H9 (cell line): ENCODE measurements around the gene TAS1R1. TPM values are rescaled to one million over a fixed set of nuclear protein-coding genes. Genes with fewer than 3 reads are reported as not detected.
"Not testable (repeated sequence)": the region's sequence is repeated elsewhere in the genome, so short reads cannot be mapped to it uniquely, and the experiment has no call there.

ENCODE experiments used
- DNase-seq: peaks from one replicate; pipeline ENCODE4 v3.0.0-alpha.2; 2017
- H2AFZ ChIP-seq: one replicate; pipeline ENCODE4 v1.6.1; 2013; ENCODE audit warnings: mild to moderate bottlenecking, low read length, control low read depth, moderate library complexity
- H2AK5ac ChIP-seq: 2 replicates; pipeline ENCODE4 v1.6.1; 2013; ENCODE audit warnings: low read length, control low read depth, mixed read lengths; ENCODE audit not compliant: insufficient read length
- H2BK120ac ChIP-seq: one replicate; pipeline ENCODE4 v1.6.1; 2013; ENCODE audit warnings: low read depth, mild to moderate bottlenecking, low read length, control low read depth, inconsistent platforms; ENCODE audit not compliant: poor library complexity, severe bottlenecking
- H2BK12ac ChIP-seq: 2 replicates; pipeline ENCODE4 v1.6.1; 2013; ENCODE audit warnings: low read length, control low read depth, mixed read lengths, low read depth; ENCODE audit not compliant: insufficient read length
- H2BK15ac ChIP-seq: 2 replicates; pipeline ENCODE4 v1.6.1; 2013; ENCODE audit warnings: low read depth, low read length, control low read depth
- H2BK20ac ChIP-seq: one replicate; pipeline ENCODE4 v1.6.1; 2013; ENCODE audit warnings: low read depth, mild to moderate bottlenecking, low read length, control low read depth, inconsistent platforms; ENCODE audit not compliant: poor library complexity, severe bottlenecking
- H2BK5ac ChIP-seq: 2 replicates; pipeline ENCODE4 v1.6.1; 2013; ENCODE audit warnings: low read length, control low read depth, mixed read lengths; ENCODE audit not compliant: insufficient read length
- H3K14ac ChIP-seq: 2 replicates; pipeline ENCODE4 v1.6.1; 2013; ENCODE audit warnings: low read length, control low read depth; ENCODE audit not compliant: insufficient read depth
- H3K18ac ChIP-seq: 2 replicates; pipeline ENCODE4 v1.6.1; 2013; ENCODE audit warnings: low read depth, mild to moderate bottlenecking, mixed read lengths, low read length, control low read depth; ENCODE audit not compliant: insufficient read length
- H3K23ac ChIP-seq: 2 replicates; pipeline ENCODE4 v1.6.1; 2013; ENCODE audit warnings: low read length, control low read depth, mixed read lengths, low read depth; ENCODE audit not compliant: insufficient read length
- H3K23me2 ChIP-seq: 2 replicates; pipeline ENCODE4 v1.6.1; 2013; ENCODE audit warnings: low read depth, mild to moderate bottlenecking, mixed read lengths, low read length, control low read depth; ENCODE audit not compliant: insufficient read length, poor library complexity, severe bottlenecking
- H3K27ac ChIP-seq: 2 replicates; pipeline ENCODE4 v1.5.1; 2013; ENCODE audit warnings: low read length, control low read depth, mixed read lengths, low read depth; ENCODE audit not compliant: insufficient read length
- H3K27me3 ChIP-seq: 2 replicates; pipeline ENCODE4 v1.6.1; 2013; ENCODE audit warnings: low read length, control low read depth, inconsistent platforms; ENCODE audit not compliant: insufficient read depth
- H3K4ac ChIP-seq: 2 replicates; pipeline ENCODE4 v1.6.1; 2013; ENCODE audit warnings: low read depth, mild to moderate bottlenecking, control low read depth, inconsistent platforms, low read length, moderate library complexity
- H3K4me1 ChIP-seq: 2 replicates; pipeline ENCODE4 v1.6.1; 2013; ENCODE audit warnings: low read length, control low read depth, inconsistent platforms; ENCODE audit not compliant: insufficient read depth
- H3K4me2 ChIP-seq: 2 replicates; pipeline ENCODE4 v1.6.1; 2013; ENCODE audit warnings: low read length, control low read depth, mixed read lengths; ENCODE audit not compliant: insufficient read length, insufficient read depth
- H3K56ac ChIP-seq: 2 replicates; pipeline ENCODE4 v1.6.1; 2013; ENCODE audit warnings: low read depth, mild to moderate bottlenecking, mixed read lengths, low read length, control low read depth; ENCODE audit not compliant: insufficient read length
- H3K79me1 ChIP-seq: 2 replicates; pipeline ENCODE4 v1.6.1; 2013; ENCODE audit warnings: low read depth, mild to moderate bottlenecking, moderate library complexity, low read length, control low read depth, inconsistent platforms; ENCODE audit not compliant: insufficient read depth, poor library complexity, severe bottlenecking
- H3K79me2 ChIP-seq: 2 replicates; pipeline ENCODE4 v1.6.1; 2013; ENCODE audit warnings: low read length, control low read depth, inconsistent platforms; ENCODE audit not compliant: insufficient read depth
- H3K9ac ChIP-seq: 2 replicates; pipeline ENCODE4 v1.6.1; 2013; ENCODE audit warnings: low read length, control low read depth, mixed read lengths; ENCODE audit not compliant: insufficient read length; ENCODE audit errors: extremely low read depth
- H3K9me3 ChIP-seq: one replicate; pipeline ENCODE4 v1.6.1; 2013; ENCODE audit warnings: low read depth, low read length, inconsistent platforms; ENCODE audit not compliant: control insufficient read depth
- H3T11ph ChIP-seq: one replicate; pipeline ENCODE4 v1.6.1; 2013; ENCODE audit warnings: mild to moderate bottlenecking, low read length, control low read depth, inconsistent platforms
- H4K20me1 ChIP-seq: one replicate; pipeline ENCODE4 v1.6.1; 2013; ENCODE audit not compliant: control insufficient read depth, insufficient read length, insufficient read depth
- H4K5ac ChIP-seq: 2 replicates; pipeline ENCODE4 v1.6.1; 2013; ENCODE audit warnings: low read depth, mild to moderate bottlenecking, mixed read lengths, low read length, control low read depth; ENCODE audit not compliant: insufficient read length
- H4K8ac ChIP-seq: replicated peaks from 2 replicates; pipeline ENCODE4 v1.6.1; 2013; ENCODE audit warnings: low read length, control low read depth, mixed read lengths, low read depth; ENCODE audit not compliant: insufficient read length
- H4K91ac ChIP-seq: 2 replicates; pipeline ENCODE4 v1.6.1; 2013; ENCODE audit warnings: low read depth, mild to moderate bottlenecking, moderate library complexity, mixed read lengths, low read length, control low read depth; ENCODE audit not compliant: insufficient read length
- H3K27ac Mint-ChIP-seq, 3 experiments: 2 replicates in 2 of 3; 3 replicates in 1 of 3; pipeline ENCODE4 v1.8.0; 2020 to 2021; ENCODE audit warnings: mixed read lengths in 3 of 3, mild to moderate bottlenecking in 1 of 3, moderate library complexity in 1 of 3
- H3K27me3 Mint-ChIP-seq: 2 replicates; pipeline ENCODE4 v1.8.0; 2021; ENCODE audit warnings: low read depth, mild to moderate bottlenecking, moderate library complexity, mixed read lengths
- H3K36me3 Mint-ChIP-seq, 3 experiments: 2 replicates in 2 of 3; 3 replicates in 1 of 3; pipeline ENCODE4 v1.8.0; 2020 to 2021; ENCODE audit warnings: low read depth in 3 of 3, mixed read lengths in 3 of 3; ENCODE audit not compliant: insufficient read depth in 1 of 3
- H3K4me1 Mint-ChIP-seq, 2 experiments: 2 replicates each; pipeline ENCODE4 v1.8.0; 2020; ENCODE audit warnings: mixed read lengths in 2 of 2
- H3K4me3 Mint-ChIP-seq, 2 experiments: 2 replicates in 1 of 2; 3 replicates in 1 of 2; pipeline ENCODE4 v1.8.0; 2020 to 2021; ENCODE audit warnings: mild to moderate bottlenecking in 2 of 2, mixed read lengths in 2 of 2, moderate library complexity in 1 of 2
- H3K9me3 Mint-ChIP-seq, 2 experiments: 2 replicates in 1 of 2; 3 replicates in 1 of 2; pipeline ENCODE4 v1.8.0; 2020; ENCODE audit warnings: mild to moderate bottlenecking in 2 of 2, mixed read lengths in 2 of 2, moderate library complexity in 1 of 2
- WGBS: extraction: QIAGEN DNeasy Blood & Tissue Kit; methylation state at CpG from one replicate; pipeline ENCODE4 v1.1.7; 2013; ENCODE audit warnings: missing lambda C conversion rate, low lambda C conversion rate, mixed read lengths; ENCODE audit not compliant: insufficient read length; ENCODE audit errors: extremely low coverage; 5-methylcytosine and 5-hydroxymethylcytosine counted together
- total RNA-seq: library from RNA; stranded (reverse); gene quantifications from 2 replicates; pipeline ENCODE4 v1.2.1, GENCODE V29; 2021
- TF ChIP-seq, protein P1 (sequence below): fragments of 200-600 bp; sonication (generic); conservative IDR thresholded peaks from 3 replicates; pipeline ENCODE4 v1.8.0; 2021; ENCODE audit warnings: antibody characterized with exemption, mild to moderate bottlenecking

Gene TAS1R1
- total RNA-seq, 1 experiment from 2014 or later, result not detected

DNA sequence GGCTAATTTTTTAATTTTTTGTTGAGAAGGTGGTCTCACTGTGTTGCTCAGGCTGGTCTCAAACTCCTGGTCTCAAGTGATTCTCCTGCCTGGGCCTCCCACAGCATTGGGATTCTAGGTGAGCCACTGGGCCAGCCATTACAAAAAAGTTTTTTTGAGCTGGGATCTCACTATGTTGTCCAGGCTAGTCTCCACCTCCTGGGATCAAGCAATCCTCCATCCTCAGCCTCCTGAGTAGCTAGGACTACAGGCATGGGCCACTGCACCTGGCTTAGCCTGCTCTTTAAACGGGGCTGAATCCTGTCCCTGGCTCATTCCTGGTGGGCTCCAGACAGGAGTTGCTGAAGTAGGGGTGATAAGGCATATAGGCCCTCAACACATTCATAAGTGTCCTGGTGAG lies 2.5 kb downstream of the TAS1R1 start:
- Mint-ChIP-seq H3K36me3 (peaks cover 0 to 4% (median 3%) of the 10 kb centered on the region in 3 experiments; a peak in 3 of 7 replicates), H3K9me3 (peaks cover 4% of the 10 kb centered on the region in 2 experiments; a peak in 3 of 5 replicates)

DNA sequence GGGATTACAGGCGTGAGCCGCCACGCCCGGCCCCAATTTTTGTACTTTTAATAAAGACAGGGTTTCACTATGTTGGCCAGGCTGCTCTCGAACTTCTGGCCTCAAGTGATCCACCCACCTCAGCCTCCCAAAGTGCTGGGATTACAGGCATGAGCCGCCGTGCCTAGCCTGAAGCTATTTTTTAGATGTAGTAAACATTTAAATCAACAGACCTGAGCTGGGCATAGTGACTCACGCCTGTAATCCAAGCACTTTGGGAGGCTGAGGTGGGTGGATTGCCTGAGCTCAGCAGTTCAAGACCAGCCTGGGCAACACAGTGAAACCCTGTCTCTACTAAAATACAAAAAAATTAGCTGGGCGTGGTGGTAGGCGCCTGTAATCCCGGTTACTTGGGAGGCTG lies 4.1 kb downstream of the TAS1R1 start:
- not testable (repeated sequence) for H3K9ac ChIP-seq, H3K9me3 Mint-ChIP-seq, H3K79me2 ChIP-seq, H4K20me1 ChIP-seq, H4K91ac ChIP-seq, H2AFZ ChIP-seq, H3K9me3 ChIP-seq, H3K4me1 ChIP-seq, DNase-seq, H3K4me3 Mint-ChIP-seq, H3K27ac ChIP-seq, H2BK12ac ChIP-seq, H2BK120ac ChIP-seq, H3K36me3 Mint-ChIP-seq, H2BK5ac ChIP-seq, H3T11ph ChIP-seq, H3K23me2 ChIP-seq, H3K27me3 Mint-ChIP-seq, H3K14ac ChIP-seq, H3K18ac ChIP-seq, H3K23ac ChIP-seq, H3K27me3 ChIP-seq, H3K56ac ChIP-seq, H4K5ac ChIP-seq, H3K4me2 ChIP-seq, H3K79me1 ChIP-seq, H3K27ac Mint-ChIP-seq, H3K4ac ChIP-seq, H2BK20ac ChIP-seq, H4K8ac ChIP-seq, H2BK15ac ChIP-seq, H2AK5ac ChIP-seq, H3K4me1 Mint-ChIP-seq
- no CpG with 5 or more reads among the region's 11 CpGs for WGBS

More for the DNA sequence above, 2.5 kb downstream of the TAS1R1 start:
- H2BK12ac ChIP-seq, result no peak overlapping the region
- H2BK120ac ChIP-seq, result no peak overlapping the region
- no peak overlapping the region for H4K8ac ChIP-seq
- H2BK5ac ChIP-seq, result no peak overlapping the region
- peaks cover 6% of the 10 kb centered on the region for H3K23me2 ChIP-seq
- H3K4me3 Mint-ChIP-seq, result no peak overlapping the region
- DNase-seq, result no peak
- TF ChIP-seq, protein P1, sequence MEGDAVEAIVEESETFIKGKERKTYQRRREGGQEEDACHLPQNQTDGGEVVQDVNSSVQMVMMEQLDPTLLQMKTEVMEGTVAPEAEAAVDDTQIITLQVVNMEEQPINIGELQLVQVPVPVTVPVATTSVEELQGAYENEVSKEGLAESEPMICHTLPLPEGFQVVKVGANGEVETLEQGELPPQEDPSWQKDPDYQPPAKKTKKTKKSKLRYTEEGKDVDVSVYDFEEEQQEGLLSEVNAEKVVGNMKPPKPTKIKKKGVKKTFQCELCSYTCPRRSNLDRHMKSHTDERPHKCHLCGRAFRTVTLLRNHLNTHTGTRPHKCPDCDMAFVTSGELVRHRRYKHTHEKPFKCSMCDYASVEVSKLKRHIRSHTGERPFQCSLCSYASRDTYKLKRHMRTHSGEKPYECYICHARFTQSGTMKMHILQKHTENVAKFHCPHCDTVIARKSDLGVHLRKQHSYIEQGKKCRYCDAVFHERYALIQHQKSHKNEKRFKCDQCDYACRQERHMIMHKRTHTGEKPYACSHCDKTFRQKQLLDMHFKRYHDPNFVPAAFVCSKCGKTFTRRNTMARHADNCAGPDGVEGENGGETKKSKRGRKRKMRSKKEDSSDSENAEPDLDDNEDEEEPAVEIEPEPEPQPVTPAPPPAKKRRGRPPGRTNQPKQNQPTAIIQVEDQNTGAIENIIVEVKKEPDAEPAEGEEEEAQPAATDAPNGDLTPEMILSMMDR, result no peak
- no peaks in the 10 kb centered on the region for H4K20me1 ChIP-seq
- no peak overlapping the region for H3K4me2 ChIP-seq
- no peak overlapping the region for H3K23ac ChIP-seq
- peaks cover 6% of the 10 kb centered on the region for H3K27me3 Mint-ChIP-seq
- H3K79me2 ChIP-seq, result peaks cover 7% of the 10 kb centered on the region; the same call in 1 of the 2 replicates
- no peak overlapping the region for H3K4ac ChIP-seq
- H3K27me3 ChIP-seq, result no peaks in the 10 kb centered on the region
- H4K91ac ChIP-seq, result no peak overlapping the region
- no peak overlapping the region for H2AK5ac ChIP-seq
- no peak overlapping the region for H3T11ph ChIP-seq
- H3K14ac ChIP-seq, result no peak overlapping the region
- peaks cover 6% of the 10 kb centered on the region for H3K79me1 ChIP-seq
- H3K4me1 Mint-ChIP-seq, result peaks cover 9 to 11% of the 10 kb centered on the region in 2 experiments
- H3K27ac ChIP-seq, result no peak overlapping the region
- H4K5ac ChIP-seq, result no peak overlapping the region
- H3K9ac ChIP-seq, result no peak overlapping the region
- no peak overlapping the region for H3K18ac ChIP-seq
- no peaks in the 10 kb centered on the region for H3K9me3 ChIP-seq
- H2AFZ ChIP-seq, result no peak overlapping the region
- H2BK20ac ChIP-seq, result no peak overlapping the region
- H3K4me1 ChIP-seq, result 0 out of 2 replicates have a peak, but pooled peaks cover 2% of the 10 kb centered on the region
- H3K56ac ChIP-seq, result no peak overlapping the region
- H3K27ac Mint-ChIP-seq, result no peak overlapping the region
- WGBS, result no CpG with 5 or more reads among the region's 1 CpG
- H2BK15ac ChIP-seq, result no peak overlapping the region
